ENCODE results near the gene LRRC46. TPM values are rescaled to one million over a fixed set of nuclear protein-coding genes. Genes with fewer than 3 reads are reported as not detected.

Gene LRRC46
- total and polyA plus RNA-seq, 9 of the 15 experiments (the other 6 are each of a cell fraction or from before 2014, with no cell fraction given) = 0.39 to 1.4 (median 0.53) TPM; not detected in 1

DNA sequence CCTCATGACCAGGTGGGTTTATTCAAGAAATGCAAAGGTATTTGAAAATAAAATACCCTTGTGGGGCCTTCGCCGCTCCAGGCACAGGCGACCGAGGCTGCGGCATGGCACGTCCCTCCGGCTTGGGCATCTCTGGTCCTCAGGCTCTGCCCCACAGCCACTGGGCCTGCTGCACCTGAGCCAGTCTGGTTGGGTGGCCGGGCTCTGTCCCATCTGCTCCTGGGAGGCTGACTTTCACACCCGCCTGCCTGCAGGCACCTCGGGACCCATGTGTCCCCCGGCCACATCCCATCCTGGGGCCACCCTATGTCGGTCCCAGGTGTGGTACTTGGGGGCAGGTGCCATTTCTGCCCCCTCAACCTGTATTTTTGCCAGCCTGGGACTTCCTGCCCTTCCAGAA, 30.8 kb upstream of the LRRC46 start (continued):
- TF ChIP-seq CHCHD3 (CRISPR knock-in tag; IDR thresholded peaks at IDR 0.05) = no peak
- no peak for TF ChIP-seq ILF3 (IDR thresholded peaks at IDR 0.05; ENCODE audit: borderline replicate concordance)
- TF ChIP-seq PYGO2 (tag; IDR thresholded peaks at IDR 0.05) = no peak
- TF ChIP-seq, protein P1, sequence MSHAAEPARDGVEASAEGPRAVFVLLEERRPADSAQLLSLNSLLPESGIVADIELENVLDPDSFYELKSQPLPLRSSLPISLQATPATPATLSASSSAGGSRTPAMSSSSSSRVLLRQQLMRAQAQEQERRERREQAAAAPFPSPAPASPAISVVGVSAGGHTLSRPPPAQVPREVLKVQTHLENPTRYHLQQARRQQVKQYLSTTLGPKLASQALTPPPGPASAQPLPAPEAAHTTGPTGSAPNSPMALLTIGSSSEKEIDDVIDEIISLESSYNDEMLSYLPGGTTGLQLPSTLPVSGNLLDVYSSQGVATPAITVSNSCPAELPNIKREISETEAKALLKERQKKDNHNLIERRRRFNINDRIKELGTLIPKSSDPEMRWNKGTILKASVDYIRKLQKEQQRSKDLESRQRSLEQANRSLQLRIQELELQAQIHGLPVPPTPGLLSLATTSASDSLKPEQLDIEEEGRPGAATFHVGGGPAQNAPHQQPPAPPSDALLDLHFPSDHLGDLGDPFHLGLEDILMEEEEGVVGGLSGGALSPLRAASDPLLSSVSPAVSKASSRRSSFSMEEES (CRISPR knock-in tag; IDR thresholded peaks at IDR 0.05) = no peak
- no peak for TF ChIP-seq MIER1 (IDR thresholded peaks at IDR 0.05; ENCODE audit: low read depth)
- TF ChIP-seq, protein P2, sequence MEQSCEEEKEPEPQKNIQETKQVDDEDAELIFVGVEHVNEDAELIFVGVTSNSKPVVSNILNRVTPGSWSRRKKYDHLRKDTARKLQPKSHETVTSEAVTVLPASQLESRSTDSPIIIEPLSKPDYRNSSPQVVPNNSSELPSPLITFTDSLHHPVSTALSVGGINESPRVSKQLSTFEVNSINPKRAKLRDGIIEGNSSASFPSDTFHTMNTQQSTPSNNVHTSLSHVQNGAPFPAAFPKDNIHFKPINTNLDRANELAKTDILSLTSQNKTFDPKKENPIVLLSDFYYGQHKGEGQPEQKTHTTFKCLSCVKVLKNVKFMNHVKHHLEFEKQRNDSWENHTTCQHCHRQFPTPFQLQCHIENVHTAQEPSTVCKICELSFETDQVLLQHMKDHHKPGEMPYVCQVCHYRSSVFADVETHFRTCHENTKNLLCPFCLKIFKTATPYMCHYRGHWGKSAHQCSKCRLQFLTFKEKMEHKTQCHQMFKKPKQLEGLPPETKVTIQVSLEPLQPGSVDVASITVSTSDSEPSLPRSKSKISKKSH (CRISPR knock-in tag; IDR thresholded peaks at IDR 0.05) = no peak
- TF ChIP-seq RBM25 (IDR thresholded peaks at IDR 0.05; ENCODE audit: low read depth, low read length, severe bottlenecking) = no peak
- TF ChIP-seq RBM39 (optimal IDR thresholded peaks at IDR 0.05; ENCODE audit: low read depth, low read length) = no peak
- no peak for TF ChIP-seq ZNF143 (CRISPR knock-in tag; IDR thresholded peaks at IDR 0.05)
